Mesendoderm (in vitro differentiated cells): ENCODE results near the gene BIRC5.

ENCODE experiments used
- DNase-seq: peaks from one replicate; pipeline ENCODE4 v3.0.0; 2013
- H2AK5ac ChIP-seq: 2 replicates; pipeline ENCODE4 v1.6.1; 2013; ENCODE audit warnings: low read length, inconsistent platforms
- H2BK120ac ChIP-seq: 2 replicates; pipeline ENCODE4 v1.6.1; 2013; ENCODE audit warnings: low read depth, mild to moderate bottlenecking, low read length, moderate library complexity, mixed read lengths
- H2BK15ac ChIP-seq: replicated peaks from 2 replicates; pipeline ENCODE4 v1.6.1; 2013; ENCODE audit warnings: low read depth, mild to moderate bottlenecking, moderate library complexity
- H2BK5ac ChIP-seq: 2 replicates; pipeline ENCODE4 v1.6.1; 2013; ENCODE audit warnings: low read length, inconsistent platforms
- H3K18ac ChIP-seq: 2 replicates; pipeline ENCODE4 v1.6.1; 2013; ENCODE audit warnings: mild to moderate bottlenecking, low read length, mixed read lengths
- H3K23ac ChIP-seq: one replicate; pipeline ENCODE4 v1.6.1; 2013; ENCODE audit warnings: low read length
- H3K27ac ChIP-seq: 2 replicates; pipeline ENCODE4 v1.5.1; 2013; ENCODE audit warnings: low read depth, mild to moderate bottlenecking, inconsistent platforms, low read length, moderate library complexity
- H3K27me3 ChIP-seq: 2 replicates; pipeline ENCODE4 v1.6.1; 2013; ENCODE audit warnings: low read length, control low read depth, mild to moderate bottlenecking, inconsistent platforms; ENCODE audit not compliant: insufficient read depth, poor library complexity
- H3K36me3 ChIP-seq: 2 replicates; pipeline ENCODE4 v1.6.1; 2013; ENCODE audit warnings: low read length, inconsistent platforms; ENCODE audit not compliant: control insufficient read depth, insufficient read depth
- H3K4ac ChIP-seq: one replicate; pipeline ENCODE4 v1.6.1; 2013; ENCODE audit warnings: low read depth, mild to moderate bottlenecking, low read length, moderate library complexity
- H3K4me1 ChIP-seq: 2 replicates; pipeline ENCODE4 v1.6.1; 2013; ENCODE audit warnings: low read depth, low read length, inconsistent platforms; ENCODE audit not compliant: control insufficient read depth
- H3K4me2 ChIP-seq: 2 replicates; pipeline ENCODE4 v1.6.1; 2013; ENCODE audit warnings: low read length
- H3K4me3 ChIP-seq: 2 replicates; pipeline ENCODE4 v1.5.1; 2013; ENCODE audit warnings: mild to moderate bottlenecking, low read length
- H3K56ac ChIP-seq: one replicate; pipeline ENCODE4 v1.6.1; 2013; ENCODE audit warnings: low read length
- H3K79me1 ChIP-seq: 2 replicates; pipeline ENCODE4 v1.6.1; 2013; ENCODE audit warnings: low read length, inconsistent platforms
- H3K79me2 ChIP-seq: 2 replicates; pipeline ENCODE4 v1.6.1; 2013; ENCODE audit warnings: mild to moderate bottlenecking, low read length; ENCODE audit not compliant: control insufficient read depth, insufficient read depth
- H3K9ac ChIP-seq: 2 replicates; pipeline ENCODE4 v1.6.1; 2013; ENCODE audit warnings: low read length, inconsistent platforms
- H4K5ac ChIP-seq: one replicate; pipeline ENCODE4 v1.6.1; 2013; ENCODE audit warnings: low read length
- H4K8ac ChIP-seq: one replicate; pipeline ENCODE4 v1.6.1; 2013; ENCODE audit warnings: low read depth, mild to moderate bottlenecking, control low read depth, low read length, moderate library complexity
- WGBS: extraction: QIAGEN DNeasy Blood & Tissue Kit; methylation state at CpG from one replicate; pipeline ENCODE4 v1.1.7; 2013; ENCODE audit warnings: low lambda C conversion rate, missing lambda C conversion rate; ENCODE audit not compliant: insufficient coverage; ENCODE audit errors: extremely low coverage; 5-methylcytosine and 5-hydroxymethylcytosine counted together

The BIRC5 gene

GRCh38 chr17:78224231-78225087 is 10.4 kb downstream of the BIRC5 start:
- no peak for DNase-seq
- Histone ChIP-seq H3K4me3 (no peak overlapping the region), H2BK120ac (no peak overlapping the region), H2AK5ac (no peak overlapping the region), H3K36me3 (peaks cover 4% of the 10 kb centered on the region), H3K79me1 (peaks cover 1% of the 10 kb centered on the region), H2BK15ac (no peak overlapping the region), H3K23ac (no peak overlapping the region), H4K8ac (no peak overlapping the region), H3K27me3 (no peaks in the 10 kb centered on the region), H3K9ac (no peak overlapping the region), H3K79me2 (no peaks in the 10 kb centered on the region), H4K5ac (no peak overlapping the region), H3K56ac (no peak overlapping the region), H3K27ac (no peak overlapping the region), H2BK5ac (no peak overlapping the region), H3K18ac (no peak overlapping the region), H3K4ac (no peak overlapping the region), H3K4me1 (no peaks in the 10 kb centered on the region), H3K4me2 (no peak overlapping the region)
- WGBS, result no CpG with 5 or more reads among the region's 27 CpGs

- Histone ChIP-seq H3K18ac (no peak overlapping the region), H4K8ac (no peak overlapping the region), H3K4me1 (no peaks in the 10 kb centered on the region), H3K4me2 (no peak overlapping the region), H3K79me1 (no peaks in the 10 kb centered on the region), H3K56ac (no peak overlapping the region), H3K79me2 (no peaks in the 10 kb centered on the region), H3K4me3 (no peak overlapping the region), H3K27ac (no peak overlapping the region), H2BK15ac (no peak overlapping the region), H2AK5ac (no peak overlapping the region), H2BK5ac (no peak overlapping the region), H3K9ac (no peak overlapping the region), H3K27me3 (no peaks in the 10 kb centered on the region), H3K4ac (no peak overlapping the region), H4K5ac (no peak overlapping the region), H3K23ac (no peak overlapping the region), H2BK120ac (no peak overlapping the region), H3K36me3 (peaks cover 4% of the 10 kb centered on the region)
- no CpG with 5 or more reads among the region's 16 CpGs for WGBS
- no peak for DNase-seq
Observed at GRCh38 chr17:78225088-78225865, 11.2 kb downstream of the BIRC5 start.

GRCh38 chr17:78226055-78226758 is 12.2 kb downstream of the BIRC5 start:
- no peak overlapping the region for H4K5ac ChIP-seq
- H2BK5ac ChIP-seq, result no peak overlapping the region
- H3K18ac ChIP-seq, result no peak overlapping the region
- no peak overlapping the region for H2AK5ac ChIP-seq
- no peaks in the 10 kb centered on the region for H3K4me1 ChIP-seq
- no peak for DNase-seq
- no peaks in the 10 kb centered on the region for H3K79me2 ChIP-seq
- H3K36me3 ChIP-seq, result peaks cover 2% of the 10 kb centered on the region
- no peak overlapping the region for H3K4me2 ChIP-seq
- no peak overlapping the region for H3K56ac ChIP-seq
- no peak overlapping the region for H3K4ac ChIP-seq
- H2BK15ac ChIP-seq, result no peak overlapping the region
- no peaks in the 10 kb centered on the region for H3K79me1 ChIP-seq
- H3K4me3 ChIP-seq, result no peak overlapping the region
- peaks cover 4% of the 10 kb centered on the region for H3K27me3 ChIP-seq
- H4K8ac ChIP-seq, result no peak overlapping the region
- no peak overlapping the region for H3K23ac ChIP-seq
- H3K9ac ChIP-seq, result no peak overlapping the region
- H3K27ac ChIP-seq, result no peak overlapping the region
- no CpG with 5 or more reads among the region's 12 CpGs for WGBS
- no peak overlapping the region for H2BK120ac ChIP-seq

GRCh38 chr17:78226759-78227454 is 12.9 kb downstream of the BIRC5 start:
- Histone ChIP-seq H3K79me2 (no peaks in the 10 kb centered on the region), H2AK5ac (no peak overlapping the region), H3K36me3 (peaks cover 2% of the 10 kb centered on the region), H2BK5ac (no peak overlapping the region), H4K5ac (no peak overlapping the region), H3K4me3 (no peak overlapping the region), H4K8ac (no peak overlapping the region), H3K23ac (no peak overlapping the region), H3K4ac (no peak overlapping the region), H3K27me3 (peaks cover 8% of the 10 kb centered on the region), H3K79me1 (no peaks in the 10 kb centered on the region), H3K56ac (no peak overlapping the region), H3K4me1 (no peaks in the 10 kb centered on the region), H2BK120ac (no peak overlapping the region), H3K27ac (no peak overlapping the region), H3K4me2 (no peak overlapping the region), H3K18ac (no peak overlapping the region), H3K9ac (no peak overlapping the region), H2BK15ac (no peak overlapping the region)
- no peak for DNase-seq
- no CpG with 5 or more reads among the region's 20 CpGs for WGBS

DNA sequence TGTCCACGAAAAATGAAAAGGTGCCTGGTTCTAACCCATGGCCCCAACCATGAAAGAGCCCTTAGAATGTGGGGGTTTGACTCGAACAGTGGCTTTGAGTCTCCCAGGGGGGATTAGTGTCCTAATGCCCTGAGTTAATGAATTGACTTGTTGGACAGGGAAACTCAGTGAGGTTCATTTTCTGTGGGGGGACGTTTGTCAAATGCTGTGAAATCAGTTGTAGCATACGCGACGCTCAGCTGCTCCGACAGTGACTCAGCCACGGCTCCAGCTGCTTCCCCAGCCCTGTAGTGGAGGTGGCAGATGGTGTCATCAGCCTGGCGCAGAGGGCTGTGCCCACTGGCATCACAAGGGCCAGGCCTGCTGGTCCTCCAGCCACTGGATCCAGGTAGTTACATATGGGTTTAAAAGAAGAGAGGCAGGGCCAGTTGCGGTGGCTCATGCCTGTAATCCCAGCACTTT is 13.4 kb downstream of the BIRC5 start:
- Histone ChIP-seq H2AK5ac (no peak overlapping the region), H2BK5ac (no peak overlapping the region), H4K5ac (no peak overlapping the region), H3K27me3 (peaks cover 8% of the 10 kb centered on the region), H3K27ac (no peak overlapping the region), H3K4me1 (no peaks in the 10 kb centered on the region), H3K18ac (no peak overlapping the region), H3K4ac (no peak overlapping the region), H3K9ac (no peak overlapping the region), H3K23ac (no peak overlapping the region), H2BK120ac (no peak overlapping the region), H3K56ac (no peak overlapping the region), H3K36me3 (peaks cover 2% of the 10 kb centered on the region), H3K79me2 (no peaks in the 10 kb centered on the region), H3K4me3 (no peak overlapping the region), H3K4me2 (no peak overlapping the region), H3K79me1 (no peaks in the 10 kb centered on the region), H4K8ac (no peak overlapping the region), H2BK15ac (no peak overlapping the region)
- WGBS, result no CpG with 5 or more reads among the region's 10 CpGs
- DNase-seq, result no peak
